Natural killer cell (primary cell): ENCODE data around the gene AOPEP. TPM values are rescaled to one million over a fixed set of nuclear protein-coding genes. Genes with fewer than 3 reads are reported as not detected.

Experiments used
- ATAC-seq, 3 donors: fragments of 150-1000 bp in 2 of 3; fragments of 200-7000 bp in 1 of 3; cut with Tn5 transposase; 1 replicate in 1 of 3; 2 replicates in 2 of 3; pipeline ENCODE4 v1.10.0; 2021; ENCODE audit warnings: mild to moderate bottlenecking in 2 of 3, moderate library complexity in 2 of 3
- DNase-seq, 2 donors: peaks; one replicate each; pipeline versions ENCODE4 v3.0.0 to v3.0.0-alpha.2; 2013 to 2021; ENCODE audit warnings: mixed read lengths in 1 of 2
- H3K27ac ChIP-seq: one replicate; pipeline ENCODE4 v1.5.1; 2013; ENCODE audit warnings: mild to moderate bottlenecking, low read length
- H3K27me3 ChIP-seq: one replicate; pipeline ENCODE4 v1.6.1; 2013; ENCODE audit warnings: low read length; ENCODE audit not compliant: control insufficient read depth, insufficient read depth
- H3K36me3 ChIP-seq: one replicate; pipeline ENCODE4 v1.6.1; 2013; ENCODE audit warnings: low read length; ENCODE audit not compliant: control insufficient read depth, insufficient read depth
- H3K4me1 ChIP-seq: one replicate; pipeline ENCODE4 v1.6.1; 2013; ENCODE audit warnings: low read length; ENCODE audit not compliant: control insufficient read depth, insufficient read depth
- H3K4me3 ChIP-seq: one replicate; pipeline ENCODE4 v1.5.1; 2013; ENCODE audit warnings: low read length
- H3K9me3 ChIP-seq: one replicate; pipeline ENCODE4 v1.6.1; 2013; ENCODE audit warnings: low read length; ENCODE audit not compliant: control insufficient read depth, insufficient read depth
- H3K27ac Mint-ChIP-seq, 2 donors: one replicate each; pipeline ENCODE4 v1.8.0; 2022; ENCODE audit warnings: mild to moderate bottlenecking in 2 of 2, mixed read lengths in 2 of 2, moderate library complexity in 1 of 2
- H3K27me3 Mint-ChIP-seq, 2 donors: one replicate each; pipeline ENCODE4 v1.8.0; 2022; ENCODE audit warnings: low read depth in 2 of 2, mixed read lengths in 2 of 2
- H3K36me3 Mint-ChIP-seq: one replicate; pipeline ENCODE4 v1.8.0; 2022; ENCODE audit warnings: mixed read lengths
- H3K4me1 Mint-ChIP-seq, 2 donors: one replicate each; pipeline ENCODE4 v1.8.0; 2022; ENCODE audit warnings: mixed read lengths in 2 of 2
- H3K4me3 Mint-ChIP-seq: one replicate; pipeline ENCODE4 v1.8.0; 2022; ENCODE audit warnings: mild to moderate bottlenecking, moderate library complexity, mixed read lengths
- H3K9me3 Mint-ChIP-seq, 2 donors: one replicate each; pipeline ENCODE4 v1.8.0; 2022; ENCODE audit warnings: mixed read lengths in 2 of 2
- CTCF ChIP-seq: fragments of 200-600 bp; IDR thresholded peaks from one replicate; pipeline ENCODE4 v1.8.0; 2022; ENCODE audit warnings: antibody characterized with exemption
- WGBS: methylation state at CpG from one replicate; pipeline ENCODE4 v1.1.7; 2013; ENCODE audit warnings: missing lambda C conversion rate; ENCODE audit not compliant: insufficient coverage; 5-methylcytosine and 5-hydroxymethylcytosine counted together
- intact Hi-C: fragments of 100-400 bp; cut with micrococcal nuclease; formaldehyde crosslinking; loops from one replicate; pipeline ENCODE4 v1.14.2; 2022
- total RNA-seq, 4 donors: library from RNA; stranded (reverse); fragments of 120-200 nt in 1 of 4; gene quantifications; one replicate each; pipeline versions ENCODE4 v1.2.3 to v1.2.4, GENCODE V29; 2013 to 2022

The AOPEP gene
- total RNA-seq, 3 donors from 2014 or later (not counting 1 experiment from before 2014, with no cell fraction given), result 20.1 to 22.6 (median 20.6) TPM

GRCh38 chr9:94741866-94742265 lies 15.4 kb downstream of the AOPEP start:
- intact Hi-C loops, result no loop called here
- peaks cover 12 to 22% of the 10 kb centered on the region in 2 donors for H3K4me1 Mint-ChIP-seq
- no peaks in the 10 kb centered on the region for H3K4me1 ChIP-seq
- no peak overlapping the region for H3K4me3 ChIP-seq
- TF ChIP-seq CTCF, result no peak
- H3K27ac ChIP-seq, result no peak overlapping the region
- H3K4me3 Mint-ChIP-seq, result no peak overlapping the region
- H3K27me3 ChIP-seq, result no peaks in the 10 kb centered on the region
- H3K9me3 ChIP-seq, result no peaks in the 10 kb centered on the region
- DNase-seq, result no peak
- H3K27ac Mint-ChIP-seq, result no peak overlapping the region
- H3K9me3 Mint-ChIP-seq, result no peaks in the 10 kb centered on the region
- no peaks in the 10 kb centered on the region for H3K27me3 Mint-ChIP-seq
- ATAC-seq, result no peak
- no peaks in the 10 kb centered on the region for H3K36me3 ChIP-seq
- H3K36me3 Mint-ChIP-seq, result no peaks in the 10 kb centered on the region
- 77% methylated on average over 3 of the region's 3 CpGs for WGBS

- H3K4me3 Mint-ChIP-seq, result no peak overlapping the region
- intact Hi-C loops, result no loop called here
- WGBS, result 79% methylated on average over 5 of the region's 6 CpGs
- Histone ChIP-seq H3K27ac (no peak overlapping the region), H3K9me3 (no peaks in the 10 kb centered on the region), H3K4me1 (no peaks in the 10 kb centered on the region), H3K27me3 (no peaks in the 10 kb centered on the region), H3K4me3 (no peak overlapping the region), H3K36me3 (no peaks in the 10 kb centered on the region)
- no peak for ATAC-seq
- H3K36me3 Mint-ChIP-seq, result peaks cover 7% of the 10 kb centered on the region
- no peak for DNase-seq
- H3K4me1 Mint-ChIP-seq, result peaks cover 15 to 20% of the 10 kb centered on the region in 2 donors
- no peak for TF ChIP-seq CTCF
- H3K9me3 Mint-ChIP-seq, result peaks cover 0 to 3% of the 10 kb centered on the region in 2 donors
- no peaks in the 10 kb centered on the region for H3K27me3 Mint-ChIP-seq
- H3K27ac Mint-ChIP-seq, result no peak overlapping the region
These were observed 16.8 kb downstream of the AOPEP start for GRCh38 chr9:94743035-94743954.

GRCh38 chr9:94745806-94746540 lies 19.5 kb downstream of the AOPEP start:
- DNase-seq, result no peak
- Mint-ChIP-seq H3K4me1 (peaks cover 4 to 9% of the 10 kb centered on the region in 2 donors), H3K9me3 (peaks cover 2 to 8% of the 10 kb centered on the region in 2 donors), H3K27me3 (no peaks in the 10 kb centered on the region), H3K27ac (no peak overlapping the region), H3K36me3 (peaks cover 25% of the 10 kb centered on the region), H3K4me3 (no peak overlapping the region)
- WGBS, result 80% methylated on average over 2 of the region's 8 CpGs
- Histone ChIP-seq H3K27me3 (no peaks in the 10 kb centered on the region), H3K27ac (no peak overlapping the region), H3K4me1 (no peaks in the 10 kb centered on the region), H3K36me3 (no peaks in the 10 kb centered on the region), H3K4me3 (no peak overlapping the region), H3K9me3 (peaks cover 2% of the 10 kb centered on the region)
- no peak for ATAC-seq
- intact Hi-C loops, result no loop called here
- no peak for TF ChIP-seq CTCF
